ENCODE data around the gene OR6C65.
"Not testable (repeated sequence)": the region's sequence is repeated elsewhere in the genome, so short reads cannot be mapped to it uniquely, and the experiment has no call there.

Gene OR6C65

GRCh38 chr12:55400229-55400628 lies at the start of gene OR6C65:
OR6C65 (plus strand) TSS chr12:55400529; CDS start chr12:55400529, 0 bp downstream.
- no peak within 1 kb of the TSS for H3K4me3 ChIP-seq (ENCODE audit: low read depth, low read length)
- H3K36me3 ChIP-seq (replicated peaks) = no peaks in the 10 kb centered on the region
- in situ Hi-C loops (cut with HindIII; ENCODE audit: low pct_ligation_motif_present, low sequenced_read_pairs) = no loop called here
- no peak for TF ChIP-seq CTCF (IDR thresholded peaks at IDR 0.05; ENCODE audit: low read depth, low read length, missing control alignments)
- no peak within 1 kb of the TSS for H3K27ac ChIP-seq
- H3K27me3 ChIP-seq (replicated peaks) = no peaks in the 10 kb centered on the region
- DNase-seq = no peak

- in situ Hi-C loops (cut with HindIII; ENCODE audit: low pct_ligation_motif_present, low sequenced_read_pairs); H3K27ac ChIP-seq; H3K4me3 ChIP-seq (ENCODE audit: low read depth, low read length); H3K36me3 ChIP-seq (replicated peaks); DNase-seq; H3K27me3 ChIP-seq (replicated peaks): not testable (repeated sequence)
Measured at GRCh38 chr12:55355338-55355737, 45.0 kb upstream of the OR6C65 start.

GRCh38 chr12:55362675-55363074 lies 37.7 kb upstream of the OR6C65 start, which contains the start of gene OR6C75:
OR6C75 (plus strand) TSS chr12:55362975; CDS start chr12:55365111, 2,136 bp downstream.
- no peak for TF ChIP-seq CTCF (IDR thresholded peaks at IDR 0.05; ENCODE audit: low read depth, low read length, missing control alignments)
- no peak within 1 kb of the TSS for H3K27ac ChIP-seq
- DNase-seq = no peak
- H3K4me3 ChIP-seq (ENCODE audit: low read depth, low read length) = no peak within 1 kb of the TSS
- no peaks in the 10 kb centered on the region for H3K36me3 ChIP-seq (replicated peaks)
- in situ Hi-C loops (cut with HindIII; ENCODE audit: low pct_ligation_motif_present, low sequenced_read_pairs) = no loop called here
- no peaks in the 10 kb centered on the region for H3K27me3 ChIP-seq (replicated peaks)

- DNase-seq = no peak
- TF ChIP-seq CTCF (IDR thresholded peaks at IDR 0.05; ENCODE audit: low read depth, low read length, missing control alignments) = no peak
- Histone ChIP-seq H3K27me3 (replicated peaks) (no peaks in the 10 kb centered on the region), H3K27ac (no peak overlapping the region), H3K36me3 (replicated peaks) (no peaks in the 10 kb centered on the region), H3K4me3 (ENCODE audit: low read depth, low read length) (no peak overlapping the region)
- in situ Hi-C loops (cut with HindIII; ENCODE audit: low pct_ligation_motif_present, low sequenced_read_pairs) = no loop called here
Measured at GRCh38 chr12:55365086-55365485, 35.2 kb upstream of the OR6C65 start.

- Histone ChIP-seq H3K27ac (no peak overlapping the region), H3K4me3 (ENCODE audit: low read depth, low read length) (no peak overlapping the region), H3K27me3 (replicated peaks) (no peaks in the 10 kb centered on the region), H3K36me3 (replicated peaks) (no peaks in the 10 kb centered on the region)
- DNase-seq = no peak
- in situ Hi-C loops (cut with HindIII; ENCODE audit: low pct_ligation_motif_present, low sequenced_read_pairs) = no loop called here
- TF ChIP-seq CTCF (IDR thresholded peaks at IDR 0.05; ENCODE audit: low read depth, low read length, missing control alignments) = no peak
Measured at GRCh38 chr12:55372521-55372920, 27.8 kb upstream of the OR6C65 start.

GRCh38 chr12:55385891-55386290 lies 14.4 kb upstream of the OR6C65 start:
- no peak for TF ChIP-seq CTCF (IDR thresholded peaks at IDR 0.05; ENCODE audit: low read depth, low read length, missing control alignments)
- no peak for DNase-seq
- in situ Hi-C loops (cut with HindIII; ENCODE audit: low pct_ligation_motif_present, low sequenced_read_pairs) = no loop called here
- Histone ChIP-seq H3K36me3 (replicated peaks) (no peaks in the 10 kb centered on the region), H3K4me3 (ENCODE audit: low read depth, low read length) (no peak overlapping the region), H3K27me3 (replicated peaks) (no peaks in the 10 kb centered on the region), H3K27ac (no peak overlapping the region)

All from brain microvascular endothelial cell (primary cell).